ENCODE results near the gene HECTD4. TPM values are rescaled to one million over a fixed set of nuclear protein-coding genes. Genes with fewer than 3 reads are reported as not detected.

HECTD4 gene
- total and polyA plus RNA-seq, 9 of the 15 experiments (the other 6 are each of a cell fraction or from before 2014, with no cell fraction given), result 3.5 to 33.3 (median 13.5) TPM

GRCh38 chr12:112381406-112381882 is 787 bp downstream of the HECTD4 start (continued):
- TF ChIP-seq ZBTB40 (IDR thresholded peaks at IDR 0.05) (no peak), ZBTB40 (CRISPR knock-in tag; IDR thresholded peaks at IDR 0.05) (no peak), NFE2 (IDR thresholded peaks at IDR 0.05; ENCODE audit: low read depth) (no peak), ZBTB7A (IDR thresholded peaks at IDR 0.05; ENCODE audit: borderline replicate concordance, control insufficient read depth, low read depth, low read length) (peak; percentile 53; the same call in 1 of the 2 replicates), RUNX1 (IDR thresholded peaks at IDR 0.05; ENCODE audit: low read depth) (0 out of 2 replicates have a peak, but pooled peaks have one; percentile 24), HNRNPK (IDR thresholded peaks at IDR 0.05; ENCODE audit: low read depth, low read length, poor library complexity, severe bottlenecking) (peak; percentile 9), ARHGAP35 (IDR thresholded peaks at IDR 0.05; ENCODE audit: partially characterized antibody) (peak; percentile 23), BCOR (IDR thresholded peaks at IDR 0.05) (peak; percentile 59), RBM25 (IDR thresholded peaks at IDR 0.05; ENCODE audit: low read depth, low read length, severe bottlenecking) (peak; percentile 13), ZNF232 (CRISPR knock-in tag; IDR thresholded peaks at IDR 0.05) (no peak), NCOA4 (IDR thresholded peaks at IDR 0.05; ENCODE audit: partially characterized antibody) (peak; percentile 16), EP300 (IDR thresholded peaks at IDR 0.05; ENCODE audit: low read length) (no peak), VEZF1 (CRISPR knock-in tag; IDR thresholded peaks at IDR 0.05) (peak; percentile 40), CBX5 (IDR thresholded peaks at IDR 0.05; ENCODE audit: borderline replicate concordance, low read depth) (no peak), SP1 (CRISPR knock-in tag; IDR thresholded peaks at IDR 0.05) (0 out of 2 replicates have a peak, but pooled peaks have one; percentile 7)

Measured in K562 (cell line).